Thoracic aorta (tissue), 2 donors: ENCODE data around the gene MFAP4. TPM values are rescaled to one million over a fixed set of nuclear protein-coding genes. Genes with fewer than 3 reads are reported as not detected.

Experiments used
- ATAC-seq: fragments of 150-250 bp; one replicate; pipeline ENCODE4 v1.8.0; 2017; ENCODE audit warnings: low read depth; ENCODE audit not compliant: insufficient number of reproducible peaks, low FRiP score
- DNase-seq: peaks from one replicate; pipeline ENCODE4 v3.0.0-alpha.2; 2020; ENCODE audit warnings: low spot score
- H3K27ac ChIP-seq, 2 donors: fragments of 200-600 bp; sonication (generic); 1 replicate in 1 of 2; 2 replicates in 1 of 2; pipeline ENCODE4 v1.5.1; 2016; ENCODE audit warnings: mild to moderate bottlenecking in 2 of 2, moderate library complexity in 2 of 2
- H3K27me3 ChIP-seq: fragments of 200-600 bp; sonication (generic); replicated peaks from 2 replicates; pipeline ENCODE4 v1.6.0; 2016; ENCODE audit warnings: mild to moderate bottlenecking; ENCODE audit not compliant: insufficient read depth
- H3K36me3 ChIP-seq: fragments of 200-600 bp; sonication (generic); one replicate; pipeline ENCODE4 v1.5.1; 2016
- H3K4me1 ChIP-seq, 2 donors: fragments of 200-600 bp; sonication (generic); 1 replicate in 1 of 2; 2 replicates in 1 of 2; pipeline versions ENCODE4 v1.5.1 to v1.6.0; 2016; ENCODE audit warnings: low read depth in 2 of 2, mild to moderate bottlenecking in 1 of 2; ENCODE audit not compliant: control insufficient read depth in 1 of 2
- H3K4me3 ChIP-seq: fragments of 200-600 bp; sonication (generic); 2 replicates; pipeline ENCODE4 v1.5.1; 2016; ENCODE audit warnings: mild to moderate bottlenecking
- H3K9me3 ChIP-seq: fragments of 200-600 bp; sonication (generic); 2 replicates; pipeline ENCODE4 v1.5.1; 2016
- CTCF ChIP-seq: fragments of 200-600 bp; sonication (generic); IDR thresholded peaks from one replicate; pipeline ENCODE4 v1.5.1; 2019; ENCODE audit warnings: antibody characterized with exemption
- total RNA-seq, 2 donors: library from RNA; depleted of rRNA; stranded (reverse); fragments of >200 nt; gene quantifications; one replicate each; pipeline versions ENCODE4 v1.1.0 to v1.2.3, GENCODE V29; 2016

Gene MFAP4
- total RNA-seq, 2 donors from 2014 or later, result 425 to 501 TPM

DNA sequence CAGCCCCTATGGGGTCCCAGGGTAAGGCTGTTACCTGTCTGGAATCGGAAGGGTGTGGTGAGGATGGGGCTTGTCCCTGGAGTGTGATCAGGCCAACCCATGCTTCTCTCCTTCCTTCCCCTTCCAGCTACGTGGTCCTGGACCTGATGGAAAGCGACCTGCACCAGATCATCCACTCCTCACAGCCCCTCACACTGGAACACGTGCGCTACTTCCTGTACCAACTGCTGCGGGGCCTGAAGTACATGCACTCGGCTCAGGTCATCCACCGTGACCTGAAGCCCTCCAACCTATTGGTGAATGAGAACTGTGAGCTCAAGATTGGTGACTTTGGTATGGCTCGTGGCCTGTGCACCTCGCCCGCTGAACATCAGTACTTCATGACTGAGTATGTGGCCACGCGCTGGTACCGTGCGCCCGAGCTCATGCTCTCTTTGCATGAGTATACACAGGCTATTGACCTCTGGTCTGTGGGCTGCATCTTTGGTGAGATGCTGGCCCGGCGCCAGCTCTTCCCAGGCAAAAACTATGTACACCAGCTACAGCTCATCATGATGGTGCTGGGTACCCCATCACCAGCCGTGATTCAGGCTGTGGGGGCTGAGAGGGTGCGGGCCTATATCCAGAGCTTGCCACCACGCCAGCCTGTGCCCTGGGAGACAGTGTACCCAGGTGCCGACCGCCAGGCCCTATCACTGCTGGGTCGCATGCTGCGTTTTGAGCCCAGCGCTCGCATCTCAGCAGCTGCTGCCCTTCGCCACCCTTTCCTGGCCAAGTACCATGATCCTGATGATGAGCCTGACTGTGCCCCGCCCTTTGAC lies 6.3 kb downstream of the MFAP4 start:
- peaks cover 28 to 70% of the 10 kb centered on the region in 2 donors for H3K4me1 ChIP-seq
- DNase-seq, result no peak
- no peak for TF ChIP-seq CTCF

DNA sequence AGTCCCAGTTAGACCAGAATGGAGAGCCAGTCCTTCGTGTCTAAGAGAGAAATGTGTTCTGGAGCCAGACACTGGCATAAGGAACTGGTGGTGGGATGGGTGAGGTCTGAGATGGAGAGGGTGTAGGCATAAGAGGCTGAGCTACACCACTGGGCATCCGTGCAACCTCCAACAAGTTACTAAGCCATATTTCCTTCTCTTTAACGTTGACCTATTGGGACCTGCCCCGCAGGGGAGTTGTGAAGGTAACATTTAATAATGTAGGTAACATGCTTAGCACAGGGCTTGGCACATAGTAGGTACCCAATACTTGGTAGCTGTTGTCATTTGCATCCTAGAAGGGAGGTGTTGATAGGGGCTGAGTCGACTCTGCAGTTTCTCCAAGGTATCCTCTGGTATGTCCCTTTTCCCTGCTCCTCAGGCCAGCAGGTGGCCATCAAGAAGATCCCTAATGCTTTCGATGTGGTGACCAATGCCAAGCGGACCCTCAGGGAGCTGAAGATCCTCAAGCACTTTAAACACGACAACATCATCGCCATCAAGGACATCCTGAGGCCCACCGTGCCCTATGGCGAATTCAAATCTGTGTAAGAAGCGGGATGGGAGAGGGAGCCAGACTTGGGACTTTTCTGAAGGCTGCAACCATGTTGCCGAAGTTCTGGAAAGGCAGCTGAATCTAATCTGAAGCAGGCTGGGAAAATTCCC lies 7.5 kb downstream of the MFAP4 start:
- Histone ChIP-seq H3K9me3 (no peaks in the 10 kb centered on the region), H3K4me3 (peak overlapping the region; percentile 85), H3K36me3 (peaks cover 26% of the 10 kb centered on the region), H3K27ac (peak overlapping the region; percentile 93 to 95), H3K27me3 (no peaks in the 10 kb centered on the region), H3K4me1 (peaks cover 21 to 58% of the 10 kb centered on the region in 2 donors)
- no peak for ATAC-seq
- TF ChIP-seq CTCF, result no peak
- DNase-seq, result no peak

More for the DNA sequence above, 6.3 kb downstream of the MFAP4 start:
- Histone ChIP-seq H3K4me3 (no peak overlapping the region), H3K27ac (peak overlapping the region in 1 of 2 donors; percentile 3), H3K9me3 (no peaks in the 10 kb centered on the region), H3K36me3 (peaks cover 26% of the 10 kb centered on the region), H3K27me3 (no peaks in the 10 kb centered on the region)
- ATAC-seq, result no peak

GRCh38 chr17:19378416-19379360 lies 8.3 kb downstream of the MFAP4 start, which contains the start of gene MAPK7:
Gene MAPK7 (plus strand): TSS chr17:19378498. CDS start chr17:19378901, 403 bp downstream.
- H3K4me1 ChIP-seq, result peaks cover 12 to 50% of the 10 kb centered on the region in 2 donors
- DNase-seq (no peak), ATAC-seq (no peak)
- H3K27me3 ChIP-seq, result no peaks in the 10 kb centered on the region
- TF ChIP-seq CTCF, result no peak
- H3K27ac ChIP-seq, result peak within 1 kb of the TSS; percentile 93 to 95
- H3K4me3 ChIP-seq, result peak within 1 kb of the TSS; percentile 85
- H3K9me3 ChIP-seq, result no peaks in the 10 kb centered on the region
- H3K36me3 ChIP-seq, result peaks cover 23% of the 10 kb centered on the region

- peak; percentile 94 for DNase-seq
- peak overlapping the region; percentile 93 to 95 for H3K27ac ChIP-seq
- no peaks in the 10 kb centered on the region for H3K27me3 ChIP-seq
- ATAC-seq, result peak; percentile 86
- peak overlapping the region; percentile 85 for H3K4me3 ChIP-seq
- H3K9me3 ChIP-seq, result no peaks in the 10 kb centered on the region
- TF ChIP-seq CTCF, result no peak
- peaks cover 11 to 41% of the 10 kb centered on the region in 2 donors for H3K4me1 ChIP-seq
- peaks cover 17% of the 10 kb centered on the region for H3K36me3 ChIP-seq
Observed at GRCh38 chr17:19377602-19378415, 9.2 kb downstream of the MFAP4 start.
